ENCODE data around the gene CYP1B1. TPM values are rescaled to one million over a fixed set of nuclear protein-coding genes. Genes with fewer than 3 reads are reported as not detected.
A peak's percentile ranks its signal among the peaks of the same experiment; 100 is the strongest.
"Not testable (repeated sequence)": the region's sequence is repeated elsewhere in the genome, so short reads cannot be mapped to it uniquely, and the experiment has no call there.

The CYP1B1 gene
- total and polyA plus RNA-seq, 5 donors = 10.1 to 142 (median 46.5) TPM

- no peak overlapping the region for H3K4me3 ChIP-seq (ENCODE audit: low read length)
- WGBS = 66% methylated on average over 4 of the region's 4 CpGs
- H3K27ac ChIP-seq (ENCODE audit: low read length) = peak overlapping the region; percentile 94
- no peaks in the 10 kb centered on the region for H3K27me3 ChIP-seq (ENCODE audit: control insufficient read depth, insufficient read depth)
- no peaks in the 10 kb centered on the region for H3K9me3 ChIP-seq (ENCODE audit: control insufficient read depth, low read length)
- peaks cover 6% of the 10 kb centered on the region for H3K4me1 ChIP-seq (ENCODE audit: control insufficient read depth, insufficient read depth, low read length)
- intact Hi-C loops (cut with DNase I) = loop anchor here in 2 of 4 donors (5.0 to 10.0 kb wide), 2 partner anchors 37 to 129 kb away; partner anchors contain the start of gene CYP1B1 (in 1 of the 2)
- ATAC-seq (peak; percentile 67 to 78), DNase-seq (peak in 1 of 3 donors; percentile 54)
These were observed 38.2 kb upstream of the CYP1B1 start for GRCh38 chr2:38113981-38114708.

DNA sequence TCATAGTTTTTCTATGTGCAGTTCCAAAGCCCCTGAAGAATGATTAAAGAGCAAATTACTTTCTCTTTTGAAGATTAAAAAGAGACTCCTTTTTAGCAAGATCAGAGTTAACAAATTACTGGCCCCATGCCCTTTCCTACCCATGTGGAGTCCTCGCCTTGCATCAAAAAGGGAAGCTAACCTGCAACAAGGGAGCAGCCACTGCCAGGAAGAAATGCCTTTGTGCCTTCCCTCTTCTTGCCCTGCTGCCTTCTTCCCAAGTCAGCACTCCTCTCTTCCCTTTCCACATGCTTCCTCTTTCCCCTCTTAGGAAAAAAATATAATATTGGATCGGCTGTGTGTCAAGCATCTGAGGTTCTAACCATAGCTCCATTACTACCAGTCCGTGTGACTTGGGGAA, 37.1 kb upstream of the CYP1B1 start:
- H3K4me3 ChIP-seq (ENCODE audit: low read length) = no peak overlapping the region

GRCh38 chr2:38111350-38111749, 35.4 kb upstream of the CYP1B1 start:
- 89% methylated on average over 4 of the region's 4 CpGs for WGBS
- H3K27ac ChIP-seq (ENCODE audit: low read length); H3K4me1 ChIP-seq (ENCODE audit: control insufficient read depth, insufficient read depth, low read length); H3K4me3 ChIP-seq (ENCODE audit: low read length); DNase-seq; ATAC-seq; H3K9me3 ChIP-seq (ENCODE audit: control insufficient read depth, low read length); H3K27me3 ChIP-seq (ENCODE audit: control insufficient read depth, insufficient read depth): not testable (repeated sequence)
- intact Hi-C loops (cut with DNase I) = loop anchor here in 2 of 4 donors (5.0 to 10.0 kb wide), 2 partner anchors 34 to 127 kb away; partner anchors contain the start of gene CYP1B1 (in 1 of the 2)

More for the DNA sequence above, 37.1 kb upstream of the CYP1B1 start:
- 53% methylated on average over 3 of the region's 3 CpGs for WGBS
- ATAC-seq (peak in 1 of 2 donors; percentile 7), DNase-seq (no peak)
- H3K9me3 ChIP-seq (ENCODE audit: control insufficient read depth, low read length) = no peaks in the 10 kb centered on the region
- peaks cover 6% of the 10 kb centered on the region for H3K4me1 ChIP-seq (ENCODE audit: control insufficient read depth, insufficient read depth, low read length)
- no peaks in the 10 kb centered on the region for H3K27me3 ChIP-seq (ENCODE audit: control insufficient read depth, insufficient read depth)
- no peak overlapping the region for H3K27ac ChIP-seq (ENCODE audit: low read length)
- intact Hi-C loops (cut with DNase I) = loop anchor here in 2 of 4 donors (5.0 to 10.0 kb wide), 2 partner anchors 36 to 128 kb away; partner anchors contain the start of gene CYP1B1 (in 1 of the 2)

GRCh38 chr2:38109732-38110181, 33.8 kb upstream of the CYP1B1 start:
- no peaks in the 10 kb centered on the region for H3K9me3 ChIP-seq (ENCODE audit: control insufficient read depth, low read length)
- intact Hi-C loops (cut with DNase I) = loop anchor here in 3 of 4 donors (2.0 to 10.0 kb wide), 3 partner anchors 32 to 125 kb away; partner anchors contain the start of gene CYP1B1 (in 1 of the 3)

DNA sequence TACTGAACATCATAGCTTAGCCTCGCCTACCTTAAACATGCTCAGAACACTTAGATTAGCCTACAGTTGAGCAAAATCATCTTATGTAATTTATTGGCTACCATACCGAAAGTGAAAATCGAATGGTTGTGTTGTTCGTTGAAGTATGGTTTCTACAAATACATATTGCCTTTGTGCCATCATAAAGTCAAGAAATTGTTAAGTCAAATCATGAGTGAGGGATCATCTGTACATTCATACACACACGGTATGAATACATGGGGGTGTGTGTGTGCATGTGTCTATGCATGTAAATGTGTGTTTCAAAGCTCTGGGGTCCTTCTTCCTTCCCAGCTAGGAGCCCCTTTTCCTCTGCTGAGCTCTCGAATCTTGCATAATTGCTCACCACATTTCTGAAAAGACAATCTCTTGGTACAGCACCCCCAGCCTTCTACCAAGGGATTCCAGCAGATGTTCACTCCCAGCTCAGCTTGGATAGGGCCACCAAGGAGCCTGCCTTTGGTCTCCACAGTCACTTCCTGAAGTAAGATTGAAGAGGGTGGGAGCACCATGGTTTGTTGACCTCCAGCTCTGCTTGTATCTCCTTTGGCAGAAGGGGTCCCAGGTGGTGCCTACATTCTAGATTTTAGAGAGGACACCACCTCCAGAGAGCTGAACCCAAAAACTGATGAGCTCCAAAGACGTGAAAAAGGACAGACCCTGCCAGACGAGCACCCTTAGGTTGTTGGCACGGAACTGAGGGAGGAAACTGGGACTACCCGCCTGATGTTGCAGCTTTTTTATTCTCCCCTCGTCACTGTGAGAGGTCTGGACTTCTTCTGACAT, 33.2 kb upstream of the CYP1B1 start:
- 83% methylated on average over 11 of the region's 11 CpGs for WGBS
- Histone ChIP-seq H3K4me1 (ENCODE audit: control insufficient read depth, insufficient read depth, low read length) (peaks cover under 1% of the 10 kb centered on the region), H3K9me3 (ENCODE audit: control insufficient read depth, low read length) (no peaks in the 10 kb centered on the region), H3K27ac (ENCODE audit: low read length) (no peak overlapping the region), H3K27me3 (ENCODE audit: control insufficient read depth, insufficient read depth) (no peaks in the 10 kb centered on the region), H3K4me3 (ENCODE audit: low read length) (no peak overlapping the region)
- ATAC-seq (no peak), DNase-seq (no peak)
- intact Hi-C loops (cut with DNase I) = loop anchor here in 1 of 4 donors (2.0 kb wide), 1 partner anchor 36 kb away; no protein-coding TSS in a partner anchor

More at GRCh38 chr2:38109732-38110181, 33.8 kb upstream of the CYP1B1 start:
- no peak for ATAC-seq
- peaks cover 4% of the 10 kb centered on the region for H3K4me1 ChIP-seq (ENCODE audit: control insufficient read depth, insufficient read depth, low read length)
- H3K27me3 ChIP-seq (ENCODE audit: control insufficient read depth, insufficient read depth) = no peaks in the 10 kb centered on the region
- WGBS = 69% methylated on average over 4 of the region's 4 CpGs
- H3K4me3 ChIP-seq (ENCODE audit: low read length) = no peak overlapping the region
- H3K27ac ChIP-seq (ENCODE audit: low read length) = no peak overlapping the region
- no peak for DNase-seq

DNA sequence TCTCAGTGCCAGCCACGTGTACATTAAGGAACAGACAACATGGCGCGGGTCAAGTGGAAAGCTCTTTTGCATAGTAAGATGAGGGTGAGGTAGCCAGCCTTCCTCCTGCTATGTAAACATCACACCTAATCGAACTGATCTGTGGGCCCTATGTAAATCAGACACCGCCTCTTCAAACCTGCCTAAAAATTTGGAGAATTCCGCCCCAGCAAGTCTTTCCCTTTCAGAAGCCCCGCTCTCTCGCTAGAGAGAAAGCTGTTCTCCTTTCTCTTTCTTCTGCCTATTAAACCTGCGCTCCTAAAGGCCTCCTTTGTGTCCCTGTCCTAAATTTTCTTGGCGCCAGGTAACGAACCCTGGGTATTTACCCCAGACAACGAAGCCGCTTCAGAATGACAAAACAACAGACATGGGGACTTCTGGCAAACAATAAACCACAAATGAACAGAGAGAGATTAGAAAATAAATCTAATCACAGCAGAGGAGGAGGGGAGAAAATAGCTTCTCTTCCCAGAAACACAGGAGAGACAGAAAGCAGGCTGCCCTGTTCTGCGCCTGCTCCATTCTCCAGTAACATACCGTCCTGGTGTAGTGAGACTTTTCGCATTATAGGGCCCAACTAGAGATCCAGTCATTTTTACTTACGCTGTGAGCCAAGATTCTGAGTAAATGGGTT, 31.9 kb upstream of the CYP1B1 start:
- Histone ChIP-seq H3K4me1 (ENCODE audit: control insufficient read depth, insufficient read depth, low read length) (no peaks in the 10 kb centered on the region), H3K9me3 (ENCODE audit: control insufficient read depth, low read length) (no peaks in the 10 kb centered on the region), H3K27me3 (ENCODE audit: control insufficient read depth, insufficient read depth) (no peaks in the 10 kb centered on the region), H3K4me3 (ENCODE audit: low read length) (no peak overlapping the region), H3K27ac (ENCODE audit: low read length) (no peak overlapping the region)
- no peak for DNase-seq
- 90% methylated on average over 17 of the region's 17 CpGs for WGBS
- intact Hi-C loops (cut with DNase I) = loop anchor here in 1 of 4 donors (2.0 kb wide), 1 partner anchor 35 kb away; no protein-coding TSS in a partner anchor
- ATAC-seq = no peak

- intact Hi-C loops (cut with DNase I) = no loop called here
- H3K27me3 ChIP-seq (ENCODE audit: control insufficient read depth, insufficient read depth) = no peaks in the 10 kb centered on the region
- H3K27ac ChIP-seq (ENCODE audit: low read length) = peak overlapping the region; percentile 64
- no peaks in the 10 kb centered on the region for H3K4me1 ChIP-seq (ENCODE audit: control insufficient read depth, insufficient read depth, low read length)
- peak in 1 of 3 donors; percentile 60 for DNase-seq
- no peaks in the 10 kb centered on the region for H3K9me3 ChIP-seq (ENCODE audit: control insufficient read depth, low read length)
- no peak overlapping the region for H3K4me3 ChIP-seq (ENCODE audit: low read length)
- peak; percentile 81 to 89 for ATAC-seq
- WGBS = 39% methylated on average over 7 of the region's 7 CpGs
These were observed 30.6 kb upstream of the CYP1B1 start for GRCh38 chr2:38106405-38107094.

DNA sequence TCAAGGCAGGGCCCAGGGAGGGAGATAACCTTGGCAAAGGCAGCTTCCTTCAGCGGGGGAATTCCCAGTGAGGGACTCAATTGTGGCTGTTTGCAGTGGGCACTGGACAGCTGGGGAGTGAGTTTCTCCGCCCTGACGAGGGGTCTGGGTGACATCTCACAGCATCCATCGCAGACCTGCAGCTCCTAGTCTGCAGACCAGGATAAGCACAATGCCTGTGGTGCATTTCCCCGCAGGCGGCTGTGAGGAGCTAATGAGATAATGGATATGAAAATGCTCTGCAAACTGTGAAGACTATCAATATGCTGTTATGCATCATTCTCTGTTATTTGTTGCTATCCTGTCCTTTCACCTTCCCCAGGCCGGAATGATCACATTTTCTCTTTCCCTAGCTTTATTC, 30.0 kb upstream of the CYP1B1 start:
- H3K4me1 ChIP-seq (ENCODE audit: control insufficient read depth, insufficient read depth, low read length) = no peaks in the 10 kb centered on the region
- no peaks in the 10 kb centered on the region for H3K9me3 ChIP-seq (ENCODE audit: control insufficient read depth, low read length)
- H3K27ac ChIP-seq (ENCODE audit: low read length) = no peak overlapping the region
- intact Hi-C loops (cut with DNase I) = no loop called here
- H3K4me3 ChIP-seq (ENCODE audit: low read length) = no peak overlapping the region
- no peak for DNase-seq
- 69% methylated on average over 7 of the region's 7 CpGs for whole genome bisulfite sequencing
- ATAC-seq = peak in 1 of 2 donors; percentile 27
- no peaks in the 10 kb centered on the region for H3K27me3 ChIP-seq (ENCODE audit: control insufficient read depth, insufficient read depth)

DNA sequence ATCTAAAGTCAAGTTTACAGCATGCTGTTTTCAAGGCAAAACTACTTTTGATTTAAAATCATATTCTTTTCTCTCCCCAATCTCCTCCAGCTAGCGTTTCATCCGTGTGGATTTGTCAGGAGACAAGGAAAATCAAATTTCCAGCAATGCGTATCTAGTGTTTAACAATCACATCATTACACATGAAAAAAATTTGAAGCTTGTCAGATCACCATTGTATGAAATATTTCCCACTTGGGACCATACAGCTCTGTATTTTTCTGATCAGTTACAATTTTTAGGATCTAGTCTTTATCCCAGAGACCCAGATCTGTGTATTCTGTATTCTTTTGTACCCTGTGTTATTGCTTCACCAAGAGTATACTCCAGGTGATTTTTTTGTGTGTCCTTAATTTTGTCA, 28.6 kb upstream of the CYP1B1 start:
- ATAC-seq (no peak), DNase-seq (no peak)
- H3K27ac ChIP-seq (ENCODE audit: low read length) = no peak overlapping the region
- H3K4me1 ChIP-seq (ENCODE audit: control insufficient read depth, insufficient read depth, low read length) = no peaks in the 10 kb centered on the region
- 99% methylated on average over 3 of the region's 3 CpGs for WGBS
- no peak overlapping the region for H3K4me3 ChIP-seq (ENCODE audit: low read length)
- H3K27me3 ChIP-seq (ENCODE audit: control insufficient read depth, insufficient read depth) = no peaks in the 10 kb centered on the region
- no peaks in the 10 kb centered on the region for H3K9me3 ChIP-seq (ENCODE audit: control insufficient read depth, low read length)
- intact Hi-C loops (cut with DNase I) = no loop called here

DNA sequence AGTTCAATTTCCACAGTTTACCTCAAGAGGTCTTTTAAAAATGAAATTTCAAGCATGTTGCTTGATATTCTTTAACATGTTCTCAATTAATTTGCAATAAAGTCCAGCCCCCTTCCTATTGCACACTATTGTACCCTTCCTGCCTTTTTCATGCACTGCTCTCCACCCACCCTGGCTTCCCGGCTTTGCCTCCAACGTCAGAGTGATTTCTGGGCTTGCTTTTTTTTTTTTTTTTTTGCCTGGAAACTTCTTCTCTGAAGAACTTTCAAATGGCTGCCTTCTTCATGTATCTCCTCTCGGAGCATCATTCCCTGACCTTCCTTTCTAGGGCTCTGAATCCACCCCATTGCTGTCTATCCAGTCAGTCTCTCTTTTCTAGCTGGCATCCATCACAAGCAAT, 24.4 kb upstream of the CYP1B1 start:
- WGBS = 51% methylated on average over 3 of the region's 3 CpGs
- DNase-seq (peak in 2 of 3 donors; percentile 40 to 67), ATAC-seq (peak in 1 of 2 donors; percentile 22)
- H3K27me3 ChIP-seq (ENCODE audit: control insufficient read depth, insufficient read depth) = no peaks in the 10 kb centered on the region
- peaks cover 8% of the 10 kb centered on the region for H3K4me1 ChIP-seq (ENCODE audit: control insufficient read depth, insufficient read depth, low read length)
- intact Hi-C loops (cut with DNase I) = no loop called here
- H3K4me3 ChIP-seq (ENCODE audit: low read length) = no peak overlapping the region
- no peaks in the 10 kb centered on the region for H3K9me3 ChIP-seq (ENCODE audit: control insufficient read depth, low read length)
- H3K27ac ChIP-seq (ENCODE audit: low read length) = no peak overlapping the region
